GM18870 (cell line): ENCODE results near the gene IL25.
"Not testable (repeated sequence)": the region's sequence is repeated elsewhere in the genome, so short reads cannot be mapped to it uniquely, and the experiment has no call there.

Experiments used
- ATAC-seq: cut with Tn5 transposase; IDR thresholded peaks from one replicate; pipeline ENCODE4 v1.9.1; 2021; ENCODE audit warnings: moderate library complexity; ENCODE audit not compliant: unreplicated experiment

Gene IL25

DNA sequence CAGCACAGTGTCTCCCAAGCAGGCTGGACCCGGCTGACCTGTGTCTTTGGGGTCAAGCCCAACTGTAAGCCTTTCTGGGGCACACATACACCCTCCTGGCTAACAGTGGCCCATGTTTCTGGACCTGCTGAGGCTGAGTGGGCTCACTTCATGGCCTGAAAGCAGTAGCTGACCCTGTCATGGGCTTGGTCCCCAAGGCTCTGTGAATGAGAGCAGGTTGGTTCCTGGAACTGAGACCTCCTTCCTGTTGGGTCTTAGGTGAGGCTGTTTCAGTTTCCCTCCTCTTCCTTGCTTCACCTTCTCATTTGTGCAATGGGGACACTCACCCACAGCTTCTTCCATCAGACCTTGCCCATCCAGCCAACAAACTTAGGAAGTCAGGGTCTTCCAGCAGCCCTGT is 744 bp upstream of the IL25 start:
- no peak for ATAC-seq

DNA sequence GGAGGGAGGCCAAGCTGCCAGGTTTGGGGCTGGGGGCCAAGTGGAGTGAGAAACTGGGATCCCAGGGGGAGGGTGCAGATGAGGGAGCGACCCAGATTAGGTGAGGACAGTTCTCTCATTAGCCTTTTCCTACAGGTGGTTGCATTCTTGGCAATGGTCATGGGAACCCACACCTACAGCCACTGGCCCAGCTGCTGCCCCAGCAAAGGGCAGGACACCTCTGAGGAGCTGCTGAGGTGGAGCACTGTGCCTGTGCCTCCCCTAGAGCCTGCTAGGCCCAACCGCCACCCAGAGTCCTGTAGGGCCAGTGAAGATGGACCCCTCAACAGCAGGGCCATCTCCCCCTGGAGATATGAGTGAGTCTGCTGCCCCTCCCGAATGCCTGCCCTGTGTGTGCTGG is 432 bp downstream of the IL25 start:
- no peak for ATAC-seq

DNA sequence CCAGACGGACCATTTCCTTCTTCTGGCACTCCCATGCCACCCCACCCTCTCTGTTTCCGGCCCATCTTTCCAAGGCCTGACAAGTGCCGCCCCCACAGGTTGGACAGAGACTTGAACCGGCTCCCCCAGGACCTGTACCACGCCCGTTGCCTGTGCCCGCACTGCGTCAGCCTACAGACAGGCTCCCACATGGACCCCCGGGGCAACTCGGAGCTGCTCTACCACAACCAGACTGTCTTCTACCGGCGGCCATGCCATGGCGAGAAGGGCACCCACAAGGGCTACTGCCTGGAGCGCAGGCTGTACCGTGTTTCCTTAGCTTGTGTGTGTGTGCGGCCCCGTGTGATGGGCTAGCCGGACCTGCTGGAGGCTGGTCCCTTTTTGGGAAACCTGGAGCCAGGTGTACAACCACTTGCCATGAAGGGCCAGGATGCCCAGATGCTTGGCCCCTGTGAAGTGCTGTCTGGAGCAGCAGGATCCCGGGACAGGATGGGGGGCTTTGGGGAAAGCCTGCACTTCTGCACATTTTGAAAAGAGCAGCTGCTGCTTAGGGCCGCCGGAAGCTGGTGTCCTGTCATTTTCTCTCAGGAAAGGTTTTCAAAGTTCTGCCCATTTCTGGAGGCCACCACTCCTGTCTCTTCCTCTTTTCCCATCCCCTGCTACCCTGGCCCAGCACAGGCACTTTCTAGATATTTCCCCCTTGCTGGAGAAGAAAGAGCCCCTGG is 3.1 kb downstream of the IL25 start:
- no peak for ATAC-seq

DNA sequence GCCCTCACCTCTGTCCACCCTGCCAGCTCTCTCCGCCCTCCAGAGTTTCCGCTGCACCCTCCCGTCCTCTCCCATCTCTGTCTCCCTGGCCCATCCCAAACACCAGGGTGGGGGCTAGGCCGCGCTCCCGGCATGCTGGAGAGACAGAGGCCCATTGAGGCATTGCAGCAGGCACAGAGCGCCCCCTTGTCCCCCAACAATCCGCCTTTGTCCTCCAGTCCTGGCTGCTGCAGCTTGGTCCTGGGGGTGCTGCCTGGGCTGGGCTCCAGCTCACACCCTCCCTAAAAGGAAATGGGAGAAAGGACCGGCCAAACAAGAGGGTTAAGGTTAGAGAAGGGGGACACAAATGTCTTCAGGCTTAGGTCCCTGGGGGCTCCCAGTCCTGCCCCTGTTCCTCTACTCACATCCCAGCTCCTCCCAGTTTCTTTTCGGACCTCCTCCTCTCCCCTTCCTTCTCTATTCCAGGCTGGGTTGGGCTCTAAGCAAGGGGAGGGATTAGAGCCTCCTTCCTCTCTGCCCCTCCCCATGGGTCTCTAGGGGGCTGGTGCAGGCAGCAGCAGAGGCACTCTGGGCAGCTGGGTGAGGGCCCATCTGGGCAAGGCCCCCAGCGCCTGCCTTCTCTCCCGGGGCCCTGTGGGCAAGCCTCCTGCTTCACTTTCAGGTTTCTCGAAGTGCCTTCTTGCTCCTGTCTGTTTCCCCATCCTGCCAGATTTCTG is 4.0 kb downstream of the IL25 start, which contains the start of gene CMTM5:
TSS of gene CMTM5 (plus strand) at position 565 of the 716 bp plus-strand sequence. CDS start 206 bp downstream, outside the sequence.
- no peak for ATAC-seq

DNA sequence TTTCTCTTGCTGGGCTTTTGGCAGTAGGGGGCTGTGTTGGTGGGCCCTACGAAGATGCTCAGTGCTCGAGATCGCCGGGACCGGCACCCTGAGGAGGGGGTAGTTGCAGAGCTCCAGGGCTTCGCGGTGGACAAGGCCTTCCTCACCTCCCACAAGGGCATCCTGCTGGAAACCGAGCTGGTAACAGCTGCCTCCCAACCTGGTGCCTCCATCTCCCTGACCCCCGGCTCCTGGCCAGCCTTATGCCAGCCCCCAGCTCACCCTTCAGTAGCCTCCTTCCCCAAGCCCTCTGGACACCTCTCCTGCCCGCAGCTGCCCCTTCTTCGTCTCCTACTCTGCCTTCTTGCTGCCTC is 4.6 kb downstream of the IL25 start:
- no peak for ATAC-seq

DNA sequence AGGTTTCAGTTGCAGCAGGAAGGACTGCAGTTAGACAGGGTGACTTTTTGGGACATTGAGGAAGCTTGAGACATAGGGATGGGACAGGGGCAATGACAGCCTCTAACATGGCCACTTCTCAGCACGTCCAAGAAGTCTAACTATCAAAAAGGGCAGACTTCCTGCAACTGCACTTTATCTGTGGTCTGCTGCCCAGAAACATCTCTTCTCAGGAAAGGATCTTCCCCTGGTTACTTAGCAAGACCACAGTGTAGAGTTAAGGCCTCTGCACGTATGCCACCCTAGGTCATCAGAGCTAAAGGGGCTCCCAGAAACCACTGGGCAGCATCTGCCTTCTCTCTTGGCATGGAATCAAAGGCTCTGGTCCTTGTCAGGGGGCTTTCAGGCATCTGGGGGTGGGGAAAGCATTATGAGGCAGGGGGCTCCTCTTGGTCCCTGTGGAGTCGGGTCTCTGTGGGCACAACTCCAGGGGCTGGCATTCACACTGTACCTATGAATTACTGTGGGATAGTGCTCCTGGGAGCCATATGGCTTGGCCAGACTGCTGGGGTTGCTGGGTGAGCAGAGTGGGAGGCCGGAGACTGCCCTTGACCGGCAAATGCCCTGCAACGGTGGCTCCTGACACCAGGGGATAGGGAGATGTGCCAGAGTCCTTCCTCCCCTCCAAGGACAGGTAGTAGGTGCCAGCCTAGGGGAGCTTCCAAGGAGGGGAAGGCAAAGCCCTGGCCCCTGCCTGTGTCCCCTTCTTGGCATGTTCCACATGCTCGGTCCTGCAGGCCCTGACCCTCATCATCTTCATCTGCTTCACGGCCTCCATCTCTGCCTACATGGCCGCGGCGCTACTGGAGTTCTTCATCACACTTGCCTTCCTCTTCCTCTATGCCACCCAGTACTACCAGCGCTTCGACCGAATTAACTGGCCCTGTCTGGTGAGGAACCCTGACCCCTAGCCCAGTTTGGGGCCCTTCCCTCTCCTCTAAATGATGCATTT is 5.3 kb downstream of the IL25 start:
- no peak for ATAC-seq

DNA sequence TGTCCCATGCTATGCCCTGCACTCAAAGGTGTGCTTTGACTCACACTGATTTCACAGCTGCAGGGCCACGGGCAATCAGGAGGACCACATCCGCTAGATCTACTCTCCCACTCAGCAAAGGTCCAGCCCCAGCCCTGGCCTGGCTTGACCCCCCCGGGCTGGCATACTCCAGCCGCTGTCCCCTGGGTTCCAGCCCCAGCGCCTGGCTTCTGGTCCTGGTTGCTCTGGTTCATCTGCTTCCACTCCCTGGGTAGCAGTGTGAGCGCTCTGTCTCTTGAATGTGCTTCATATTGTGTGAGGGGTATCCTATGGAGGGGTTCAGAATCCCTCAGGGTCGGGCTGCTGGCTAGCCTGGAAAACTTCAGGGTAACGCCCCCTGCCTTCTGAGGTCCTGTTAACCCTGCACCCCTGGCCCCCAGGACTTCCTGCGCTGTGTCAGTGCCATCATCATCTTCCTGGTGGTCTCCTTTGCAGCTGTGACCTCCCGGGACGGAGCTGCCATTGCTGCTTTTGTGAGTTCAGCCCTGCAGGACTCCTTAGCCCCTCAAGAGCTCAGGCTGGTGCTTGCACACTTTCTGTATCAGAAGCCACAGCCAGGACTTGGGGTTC is 6.1 kb downstream of the IL25 start:
- ATAC-seq = no peak

DNA sequence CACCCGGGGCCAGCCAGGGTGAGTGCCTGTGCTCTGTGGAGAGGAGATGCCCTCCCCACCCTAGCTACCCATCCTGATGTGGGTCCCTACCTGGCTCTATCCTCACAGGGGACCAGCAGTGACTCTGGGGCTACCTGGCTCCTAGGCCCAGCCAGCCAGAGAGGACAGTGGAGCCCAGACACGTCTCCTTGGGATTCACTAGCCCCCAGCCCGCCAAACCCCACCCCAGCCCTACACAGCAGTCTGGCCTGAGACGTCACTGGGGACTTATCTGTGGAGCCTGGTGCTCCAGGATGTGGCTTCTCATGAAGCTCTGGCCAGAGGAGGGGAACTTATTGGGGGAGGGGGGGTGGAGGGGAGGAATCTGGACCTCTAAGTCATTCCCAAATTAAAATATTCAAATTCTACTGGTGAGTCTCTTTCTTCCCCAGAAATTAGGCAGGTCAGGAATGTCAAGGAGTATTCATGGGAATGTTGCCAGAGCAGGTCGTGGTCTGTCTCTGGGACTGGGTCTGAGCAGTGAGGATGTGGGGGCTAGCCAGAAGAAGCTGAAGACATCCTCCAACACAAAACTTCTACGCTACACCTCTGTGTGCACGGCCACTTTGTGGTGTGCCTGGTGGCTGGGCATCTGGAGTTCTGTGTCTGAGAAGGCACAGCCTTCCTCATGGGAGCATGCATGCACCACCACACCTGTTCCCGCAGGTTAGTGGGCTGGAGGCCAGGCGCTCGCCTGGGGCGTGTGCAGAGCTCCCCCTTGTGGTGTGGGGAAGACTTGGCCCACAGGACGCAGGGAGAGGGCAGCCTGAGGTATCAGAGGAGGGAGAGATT is 7.0 kb downstream of the IL25 start:
- ATAC-seq = no peak

DNA sequence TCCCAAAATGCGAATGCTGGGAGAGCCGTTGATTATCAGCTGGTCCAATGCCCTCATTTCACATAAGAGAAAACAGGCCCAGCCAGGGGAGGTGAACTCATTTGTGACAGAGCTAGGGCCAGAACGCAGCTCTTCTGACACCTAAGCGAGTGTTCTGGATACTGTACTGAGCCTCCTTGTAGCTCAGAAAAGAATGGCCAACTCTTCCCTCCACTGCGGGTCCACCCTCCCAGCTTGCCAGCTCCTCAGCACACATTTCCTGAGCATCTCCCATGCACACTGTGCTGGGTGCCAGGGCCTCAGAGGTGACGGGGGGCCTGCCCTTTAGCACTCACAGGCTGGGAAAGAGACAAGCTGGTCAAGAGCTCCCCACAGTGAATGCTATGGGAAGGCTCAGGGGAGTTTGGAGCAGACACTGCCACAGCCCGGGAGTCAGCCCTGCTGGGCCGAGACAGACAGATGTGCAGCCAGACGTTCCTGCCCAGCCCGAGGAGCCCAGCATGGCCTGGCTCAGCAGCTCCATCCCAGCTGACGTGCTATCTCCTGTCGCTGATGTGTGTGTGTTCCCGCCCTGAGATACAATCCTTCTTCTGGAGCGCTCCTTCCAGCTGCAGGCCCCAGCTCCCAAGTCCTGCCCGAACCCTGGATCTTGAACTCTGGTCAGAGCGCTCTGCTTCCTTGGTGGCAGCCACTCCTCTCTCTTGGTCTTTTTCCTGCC is 7.7 kb downstream of the IL25 start:
- no peak for ATAC-seq

DNA sequence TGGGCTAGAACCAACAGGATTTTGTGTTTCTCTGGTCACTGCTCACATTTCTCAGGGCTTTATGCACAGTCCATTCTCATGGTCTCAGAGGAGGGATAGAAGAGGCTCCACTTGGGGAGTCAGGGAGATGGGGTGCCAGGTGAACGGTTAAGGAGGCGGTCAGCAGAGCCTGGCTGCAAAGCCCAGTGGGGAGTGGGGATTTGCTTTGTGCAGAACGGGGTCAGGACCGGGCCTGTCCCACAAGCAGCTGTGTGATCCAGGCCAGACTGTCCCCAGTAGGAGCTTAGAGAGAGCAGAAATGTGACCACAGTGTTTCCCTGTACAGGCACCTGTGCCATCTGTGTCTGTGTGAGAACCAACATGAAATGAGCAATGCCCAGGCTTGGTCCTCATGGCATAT is 8.4 kb downstream of the IL25 start:
- no peak for ATAC-seq

DNA sequence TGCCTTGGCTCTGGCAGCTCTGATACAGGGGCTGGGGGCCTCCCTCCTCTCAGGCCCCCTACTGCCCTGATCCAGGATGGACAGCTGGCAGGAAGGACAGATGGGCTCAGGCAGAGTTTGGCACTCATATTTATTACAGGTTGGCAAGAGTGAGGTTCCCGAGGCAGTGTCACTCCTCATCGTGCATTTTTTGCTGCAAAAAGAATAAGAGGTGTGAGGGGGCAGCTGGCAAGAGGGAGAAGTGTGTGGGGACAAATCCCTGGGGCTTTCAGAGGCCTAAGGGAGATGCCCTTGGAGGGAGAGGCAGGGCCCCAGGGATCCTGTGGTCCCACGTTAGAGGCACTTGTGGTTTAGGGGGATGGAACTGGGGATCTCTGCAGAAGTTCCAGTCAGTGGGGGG is 9.3 kb downstream of the IL25 start:
- ATAC-seq = no peak

DNA sequence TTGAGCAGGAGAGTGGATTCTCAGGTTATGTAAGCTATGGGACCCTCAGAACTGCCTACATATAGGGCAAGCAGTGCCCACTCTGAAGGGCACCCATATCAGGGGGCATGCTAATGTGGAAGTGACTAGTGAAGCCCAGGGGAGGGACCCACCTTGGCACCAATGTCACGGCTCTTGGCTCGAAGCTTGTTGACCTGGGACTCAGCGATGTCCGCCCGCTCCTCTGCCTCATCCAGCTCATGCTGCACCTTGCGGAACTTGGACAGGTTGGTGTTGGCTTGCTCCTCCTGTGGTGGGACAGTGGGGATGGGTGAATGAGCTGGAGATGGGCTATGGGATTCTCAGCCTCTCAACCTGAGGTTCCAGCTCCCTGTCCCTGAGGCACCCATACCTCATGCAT is 9.7 kb downstream of the IL25 start:
- no peak for ATAC-seq

DNA sequence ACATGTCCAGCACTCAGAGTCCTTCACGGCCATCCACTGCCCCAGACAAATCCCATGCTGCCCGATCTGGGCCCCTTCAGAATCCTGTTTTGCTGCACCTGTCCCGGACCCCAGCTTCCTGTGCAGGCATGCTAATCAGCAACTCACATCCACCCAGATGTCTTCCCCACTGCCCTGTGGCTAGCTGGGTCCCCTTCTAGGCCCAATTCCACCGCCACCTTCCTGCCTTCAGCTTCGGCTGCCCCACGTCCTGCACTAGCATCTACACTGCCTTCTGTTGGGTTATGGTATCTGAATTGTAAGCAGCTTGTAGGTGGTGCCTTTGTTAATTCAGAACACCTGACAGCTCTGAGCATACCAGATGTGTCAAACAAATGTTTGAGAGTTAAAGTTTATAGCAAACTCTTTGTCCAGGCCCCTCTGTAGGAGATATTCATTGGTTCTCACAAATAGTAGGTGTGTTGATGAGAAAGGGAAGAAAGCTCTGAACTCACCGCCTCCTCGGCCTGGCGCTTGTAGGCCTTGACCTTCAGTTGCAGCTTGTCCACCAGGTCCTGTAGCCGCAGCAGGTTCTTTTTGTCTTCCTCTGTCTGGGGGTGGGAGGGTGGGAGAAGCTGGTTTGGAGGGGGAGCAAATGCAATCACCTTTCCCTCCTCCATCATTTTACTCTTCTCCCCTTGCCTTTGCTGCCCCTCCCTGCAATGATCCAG is 10.3 kb downstream of the IL25 start:
- no peak for ATAC-seq

DNA sequence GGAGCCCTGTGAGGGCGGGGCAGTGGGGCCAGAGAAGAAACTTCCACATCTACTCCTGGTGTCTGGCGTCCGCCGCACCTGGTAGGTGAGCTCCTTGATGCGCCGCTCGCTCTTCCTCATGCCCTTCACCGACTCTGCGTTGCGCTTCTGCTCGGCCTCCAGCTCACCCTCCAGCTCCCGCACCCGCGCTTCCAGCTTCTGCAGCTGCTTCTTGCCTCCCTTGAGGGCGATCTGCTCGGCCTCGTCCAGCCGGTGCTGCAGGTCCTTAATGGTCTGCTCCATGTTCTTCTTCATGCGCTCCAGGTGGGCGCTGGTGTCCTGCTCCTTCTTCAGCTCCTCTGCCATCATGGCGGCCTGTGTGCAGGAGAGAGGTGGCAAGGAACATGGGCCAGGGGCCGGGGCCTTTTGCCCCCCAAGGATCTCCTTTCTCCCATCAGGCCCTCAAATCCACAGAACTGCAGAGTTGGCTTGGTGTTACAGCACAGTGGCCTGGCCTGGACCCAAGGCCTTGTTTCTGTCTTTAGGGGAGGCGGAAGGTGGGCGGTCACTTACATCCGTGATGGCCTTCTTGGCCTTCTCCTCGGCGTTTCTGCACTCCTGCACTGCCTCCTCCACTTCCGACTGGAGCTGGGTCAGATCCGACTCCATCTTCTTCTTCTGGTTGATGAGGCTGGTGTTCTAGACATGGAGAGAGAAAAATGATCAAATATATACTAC is 11.9 kb downstream of the IL25 start:
- no peak for ATAC-seq

DNA sequence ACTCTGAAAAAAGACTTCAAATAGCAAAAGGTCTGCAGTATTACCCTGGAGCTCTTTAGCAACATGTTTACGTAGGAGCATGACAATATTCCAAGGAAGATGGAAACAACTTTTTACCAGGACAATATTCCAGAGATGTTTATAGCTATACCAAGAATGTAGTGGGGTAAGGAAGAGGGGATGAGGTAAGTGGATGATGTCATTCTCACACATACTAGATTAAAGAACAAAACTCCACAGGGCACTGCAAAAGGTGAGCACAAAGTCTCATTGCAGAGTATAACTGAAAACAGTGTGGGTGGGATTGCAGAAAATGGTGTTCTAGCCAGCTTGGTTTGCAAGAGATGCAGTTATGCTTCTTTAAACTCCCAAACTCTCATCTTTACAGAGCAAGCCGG is 12.6 kb downstream of the IL25 start:
- no peak for ATAC-seq

DNA sequence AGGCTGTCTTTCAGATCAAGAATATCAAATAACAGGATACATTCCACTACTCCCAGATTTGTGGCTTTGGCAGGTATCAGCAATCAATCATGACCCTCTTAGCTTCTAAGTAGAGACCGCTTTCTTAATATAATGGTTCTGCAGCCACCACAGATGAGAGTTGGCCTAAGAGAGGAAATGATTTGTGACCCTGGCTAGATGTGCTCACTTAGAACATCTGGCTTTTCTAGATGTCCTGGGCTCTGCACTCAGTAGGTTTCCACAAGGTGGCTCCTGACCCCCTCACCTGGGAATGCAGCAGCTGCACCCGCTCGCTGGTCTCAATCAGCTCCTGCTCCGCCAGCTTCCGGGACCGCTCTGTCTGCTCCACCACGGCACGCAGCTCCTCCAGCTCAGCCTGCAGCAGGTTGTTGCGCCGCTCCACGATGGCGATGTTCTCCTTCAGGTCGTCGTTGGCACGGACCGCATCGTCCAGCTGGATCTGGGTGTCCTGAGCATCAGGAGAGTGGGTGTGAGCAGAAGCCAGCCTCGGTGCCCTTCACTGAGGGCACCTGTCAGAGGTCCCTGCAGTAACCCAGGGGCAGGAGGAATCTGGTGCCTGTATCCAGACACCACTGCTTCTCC is 13.1 kb downstream of the IL25 start:
- no peak for ATAC-seq

DNA sequence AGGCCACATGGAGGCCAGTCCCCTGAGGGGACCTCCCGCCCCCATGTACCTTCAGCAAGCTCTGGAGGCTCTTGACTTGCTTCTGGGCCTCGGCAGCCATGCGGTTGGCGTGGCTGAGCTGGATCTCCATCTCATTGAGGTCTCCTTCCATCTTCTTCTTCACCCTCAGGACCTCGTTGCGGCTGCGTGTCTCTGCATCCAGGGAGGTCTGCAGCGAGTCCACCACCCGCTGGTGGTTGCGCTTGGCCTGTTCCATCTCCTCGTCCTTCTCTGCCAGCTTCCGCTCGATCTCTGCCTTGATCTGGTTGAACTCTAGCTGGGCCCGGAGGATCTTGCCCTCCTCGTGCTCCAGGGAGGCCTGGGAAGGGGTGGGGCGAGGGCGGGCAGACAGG is 13.7 kb downstream of the IL25 start:
- ATAC-seq = not testable (repeated sequence)

DNA sequence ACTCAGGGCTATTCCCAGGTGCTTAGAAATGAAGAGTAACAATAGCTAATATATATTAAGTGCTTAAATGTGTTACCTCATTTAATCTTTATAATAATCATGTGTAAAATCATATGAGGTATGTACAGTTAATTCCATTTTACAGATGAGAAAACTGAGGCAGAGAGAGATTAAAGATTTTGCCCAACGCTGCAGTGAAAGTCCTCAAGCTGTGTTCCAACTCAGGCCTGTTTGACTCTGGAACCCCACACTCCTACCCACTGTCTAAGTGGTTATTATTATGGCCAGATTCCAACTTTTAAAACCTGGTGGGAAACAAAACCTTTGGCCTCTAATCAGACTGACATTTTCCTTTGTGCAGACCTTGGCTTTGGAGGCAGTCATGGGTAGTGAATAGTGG is 14.4 kb downstream of the IL25 start:
- ATAC-seq = no peak
